ENCODE measurements around the gene NCAPG2.
"Not testable (repeated sequence)": the region's sequence is repeated elsewhere in the genome, so short reads cannot be mapped to it uniquely, and the experiment has no call there.

Gene NCAPG2

GRCh38 chr7:158664406-158664805 is 40.2 kb downstream of the NCAPG2 start:
- no peak for DNase-seq

- no peak for DNase-seq
These were observed 41.2 kb downstream of the NCAPG2 start for GRCh38 chr7:158663428-158663741.

- DNase-seq: no peak
These were observed 41.8 kb downstream of the NCAPG2 start for GRCh38 chr7:158662610-158663427.

GRCh38 chr7:158658475-158658874 is 46.1 kb downstream of the NCAPG2 start:
- DNase-seq: no peak

- DNase-seq: no peak
These were observed 47.3 kb downstream of the NCAPG2 start for GRCh38 chr7:158657189-158657746.

- DNase-seq: peak; percentile 81
These were observed 48.6 kb downstream of the NCAPG2 start for GRCh38 chr7:158655931-158656441.

- DNase-seq: no peak
These were observed 49.1 kb downstream of the NCAPG2 start for GRCh38 chr7:158655507-158655906.

GRCh38 chr7:158651968-158652565 is 52.5 kb downstream of the NCAPG2 start:
- no peak for DNase-seq

- no peak for DNase-seq
These were observed 53.8 kb downstream of the NCAPG2 start for GRCh38 chr7:158650821-158651225.

GRCh38 chr7:158649279-158649678 is 55.3 kb downstream of the NCAPG2 start:
- DNase-seq: no peak

GRCh38 chr7:158648787-158649186 is 55.8 kb downstream of the NCAPG2 start:
- DNase-seq: no peak

GRCh38 chr7:158648168-158648567 is 56.4 kb downstream of the NCAPG2 start:
- no peak for DNase-seq

- DNase-seq: no peak
These were observed 57.2 kb downstream of the NCAPG2 start for GRCh38 chr7:158647475-158647792.

GRCh38 chr7:158646766-158647474 is 57.7 kb downstream of the NCAPG2 start:
- peak; percentile 66 for DNase-seq

- DNase-seq: no peak
These were observed 58.8 kb downstream of the NCAPG2 start for GRCh38 chr7:158645842-158646241.

GRCh38 chr7:158642149-158642548 is 62.5 kb downstream of the NCAPG2 start:
- no peak for DNase-seq

GRCh38 chr7:158638001-158638400 is 66.6 kb downstream of the NCAPG2 start:
- DNase-seq: no peak

- DNase-seq: no peak
These were observed 71.3 kb downstream of the NCAPG2 start for GRCh38 chr7:158633055-158633956.

- DNase-seq: no peak
These were observed 72.9 kb downstream of the NCAPG2 start for GRCh38 chr7:158631574-158632195.

GRCh38 chr7:158626289-158626688 is 78.3 kb downstream of the NCAPG2 start:
- not testable (repeated sequence) for DNase-seq

- no peak for DNase-seq
These were observed 81.4 kb downstream of the NCAPG2 start for GRCh38 chr7:158623241-158623640.

GRCh38 chr7:158620839-158621441 is 83.7 kb downstream of the NCAPG2 start:
- no peak for DNase-seq
